HG03558 (cell line): ENCODE results near the gene TMEM50B.
"Not testable (repeated sequence)": the region's sequence is repeated elsewhere in the genome, so short reads cannot be mapped to it uniquely, and the experiment has no call there.

ENCODE experiments used
- ATAC-seq: cut with Tn5 transposase; IDR thresholded peaks from one replicate; pipeline ENCODE4 v1.9.1; 2021; ENCODE audit warnings: moderate number of reproducible peaks; ENCODE audit not compliant: unreplicated experiment; ENCODE audit errors: extremely low read depth

The TMEM50B gene

GRCh38 chr21:33479679-33480480 lies at the start of gene TMEM50B:
TMEM50B (minus strand) TSS chr21:33479974; CDS start chr21:33468885, 11,089 bp downstream.
- peak; percentile 64 for ATAC-seq

DNA sequence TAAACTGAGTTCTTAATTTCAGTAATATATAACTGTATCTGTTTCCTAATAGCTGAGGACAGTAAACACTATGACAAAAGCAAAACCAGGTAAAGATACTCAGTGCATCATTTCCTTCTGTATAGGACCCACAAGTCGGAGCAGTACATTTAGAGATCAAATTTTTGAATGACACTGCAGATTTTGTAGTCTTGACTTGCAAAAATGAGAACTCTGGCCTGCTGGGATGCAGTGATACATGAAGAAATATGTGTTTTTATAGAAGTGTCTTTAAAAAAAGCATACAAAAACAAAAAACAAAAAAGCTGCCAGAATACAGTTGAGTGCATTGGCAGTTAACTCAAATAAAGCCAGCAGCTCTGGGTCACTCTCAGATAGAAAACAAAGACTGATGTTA lies 43.2 kb upstream of the TMEM50B start:
- ATAC-seq, result no peak

- no peak for ATAC-seq
Measured at GRCh38 chr21:33522297-33522952, 42.7 kb upstream of the TMEM50B start.

GRCh38 chr21:33518899-33519298 lies 39.1 kb upstream of the TMEM50B start:
- ATAC-seq, result no peak

- ATAC-seq, result no peak
Measured at GRCh38 chr21:33514229-33514628, 34.5 kb upstream of the TMEM50B start.

DNA sequence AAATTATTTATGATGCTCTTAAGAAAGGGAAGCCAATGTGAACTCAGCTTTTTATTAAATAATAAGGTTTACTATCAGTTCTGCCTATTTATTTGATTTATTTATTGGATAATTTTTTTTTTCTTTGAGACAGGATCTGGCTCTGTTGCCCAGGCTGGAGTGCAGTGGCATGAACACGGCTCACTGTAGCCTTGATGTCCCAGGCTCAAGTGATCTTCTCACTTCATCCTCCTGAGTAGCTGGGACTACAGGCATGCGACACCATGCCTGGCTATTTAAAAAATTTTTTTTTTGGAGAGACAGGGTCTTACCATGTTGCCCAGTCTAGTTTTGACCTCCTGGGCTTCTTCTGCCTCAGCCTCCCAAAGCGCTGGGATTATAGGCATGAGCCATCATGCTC lies 32.7 kb upstream of the TMEM50B start:
- no peak for ATAC-seq

DNA sequence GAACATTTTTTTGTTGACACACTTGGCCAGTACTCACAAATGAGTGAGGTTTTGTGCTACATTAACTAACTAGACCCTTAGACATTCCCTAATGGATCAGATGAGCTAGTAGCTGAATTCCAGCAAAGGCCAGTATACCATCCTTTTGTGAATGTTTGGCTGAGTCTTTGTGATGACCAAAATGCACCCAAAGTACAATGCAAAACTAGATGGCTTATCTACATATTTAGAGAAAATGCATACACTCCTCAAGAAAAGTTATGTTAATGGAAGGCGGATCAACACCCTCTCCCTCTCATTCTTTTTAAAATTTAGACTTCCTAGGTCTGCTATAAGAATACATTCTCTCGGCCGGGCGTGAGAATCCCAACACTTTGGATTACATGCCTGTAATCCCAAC lies 31.9 kb upstream of the TMEM50B start:
- ATAC-seq, result no peak

DNA sequence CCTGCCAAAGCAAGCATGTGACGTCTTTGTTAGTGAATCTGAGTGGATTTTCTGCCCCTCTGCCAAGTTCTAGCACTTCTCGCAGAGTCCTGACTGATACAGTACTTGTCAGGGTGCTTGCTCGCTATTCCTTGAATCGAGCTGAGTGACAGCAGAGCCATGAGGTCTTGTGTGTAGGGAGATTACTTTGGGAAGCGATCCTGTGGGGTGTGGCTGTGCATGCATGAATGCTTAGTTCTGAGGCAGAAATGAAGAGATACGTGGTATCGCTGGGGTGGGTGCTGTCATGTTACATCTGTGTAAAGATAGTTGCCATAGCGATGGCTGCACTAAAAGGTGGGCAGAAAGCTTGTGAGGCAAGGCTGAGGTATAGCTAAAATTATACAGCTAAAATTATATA lies 31.1 kb upstream of the TMEM50B start:
- ATAC-seq, result no peak

DNA sequence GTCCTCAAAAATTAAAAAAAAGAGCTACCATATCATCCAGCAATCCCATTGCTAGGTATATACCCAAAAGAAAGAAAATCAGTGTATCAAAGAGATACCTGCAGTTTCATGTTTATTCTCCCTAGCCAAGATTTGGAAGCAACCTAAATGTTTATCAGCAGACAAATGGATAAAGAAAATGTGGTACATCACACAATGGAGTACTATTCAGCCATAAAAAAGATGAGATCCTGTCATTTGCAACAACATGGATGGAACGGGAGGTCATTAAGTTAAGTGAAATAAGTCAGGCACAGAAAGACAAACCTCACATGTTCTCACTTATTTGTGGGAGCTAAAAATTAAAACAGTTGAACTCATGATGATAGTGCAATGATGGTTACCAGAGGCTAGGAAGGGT lies 27.2 kb upstream of the TMEM50B start:
- ATAC-seq, result not testable (repeated sequence)

DNA sequence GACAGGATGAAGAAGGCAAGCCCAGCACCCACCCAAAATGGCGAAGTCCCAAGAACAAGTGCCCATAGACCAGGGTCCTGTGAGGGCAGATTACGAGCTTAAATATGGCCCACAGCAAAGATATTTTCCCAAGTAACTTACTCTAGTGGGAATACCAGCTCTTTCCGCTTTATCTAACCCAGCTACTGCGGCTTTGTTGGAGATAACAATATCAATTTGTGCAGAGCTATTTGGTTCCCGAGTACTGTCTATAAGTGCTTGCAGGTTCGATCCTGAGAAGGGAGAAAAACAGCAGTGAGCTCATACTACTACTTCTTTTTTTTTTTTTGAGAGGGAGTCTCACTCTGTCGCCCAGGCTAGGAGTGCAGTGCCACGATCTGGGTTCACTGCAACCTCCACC lies 26.1 kb upstream of the TMEM50B start:
- no peak for ATAC-seq

DNA sequence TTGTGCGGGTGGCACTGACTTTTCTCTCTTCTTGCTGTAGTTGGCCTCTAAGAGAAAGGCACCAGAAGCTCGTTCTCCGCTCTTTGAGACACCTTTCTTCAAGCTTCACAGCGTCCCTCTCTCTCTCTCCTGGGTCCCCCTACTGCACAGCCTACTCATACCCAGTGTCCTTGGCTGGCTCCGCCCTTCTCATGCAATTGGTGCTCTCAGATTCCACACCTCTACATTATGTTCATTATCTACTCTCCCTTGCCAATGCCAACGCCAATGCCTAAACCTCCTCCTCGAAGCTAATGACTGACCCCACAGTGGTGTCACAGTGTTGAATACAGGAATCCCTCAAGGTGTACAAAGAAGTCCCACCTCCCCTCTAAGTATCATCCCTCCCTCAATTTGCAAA lies 16.6 kb upstream of the TMEM50B start:
- ATAC-seq, result no peak

- no peak for ATAC-seq
Measured at GRCh38 chr21:33495743-33496142, 16.0 kb upstream of the TMEM50B start.

DNA sequence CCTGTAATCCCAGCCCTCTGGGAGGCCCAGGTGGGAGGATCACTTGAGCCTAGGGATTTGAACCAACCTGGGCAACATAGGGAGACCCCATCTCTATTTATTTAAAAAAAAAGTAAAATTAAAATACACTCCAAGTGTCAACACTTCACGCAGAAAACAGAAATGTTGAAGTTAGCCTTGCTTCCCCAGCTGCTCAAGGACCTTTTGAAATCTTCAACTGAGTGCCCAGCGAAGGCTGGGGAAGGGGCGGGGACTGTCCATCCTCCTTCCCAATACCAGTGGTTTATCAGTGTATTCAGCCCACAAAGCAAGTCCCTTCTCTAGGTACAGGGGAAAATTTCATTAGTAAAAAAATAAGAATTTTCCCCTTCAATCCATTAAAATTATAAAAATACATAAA lies 14.0 kb upstream of the TMEM50B start:
- ATAC-seq, result no peak

DNA sequence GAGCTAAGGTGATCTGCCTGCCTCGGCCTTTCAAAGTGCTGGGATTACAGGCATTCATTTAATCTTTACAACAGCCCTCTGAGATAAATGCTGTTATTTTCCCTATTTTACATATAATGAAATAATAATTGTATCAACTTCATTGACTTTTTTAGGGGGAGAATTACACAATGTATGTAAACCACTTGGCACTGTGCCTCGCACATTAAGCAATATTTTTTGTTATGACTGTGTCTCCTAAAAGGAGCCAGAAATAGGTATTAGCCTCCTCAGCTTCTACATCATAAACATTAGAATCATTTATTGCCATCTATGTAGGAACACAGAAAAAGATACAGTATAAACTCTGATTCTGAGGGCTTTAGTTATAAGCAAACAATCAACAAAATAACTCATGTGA lies 12.8 kb upstream of the TMEM50B start:
- ATAC-seq, result no peak

GRCh38 chr21:33491373-33492102 lies 11.8 kb upstream of the TMEM50B start, which contains the start of gene DNAJC28:
DNAJC28 (minus strand) TSS chr21:33491716; CDS start chr21:33489393, 2,323 bp downstream.
- peak; percentile 96 for ATAC-seq

- no peak for ATAC-seq
Measured at GRCh38 chr21:33490991-33491372, 11.2 kb upstream of the TMEM50B start.

GRCh38 chr21:33488936-33489335 lies 9.2 kb upstream of the TMEM50B start:
- no peak for ATAC-seq

- no peak for ATAC-seq
Measured at GRCh38 chr21:33487996-33488395, 8.2 kb upstream of the TMEM50B start.

GRCh38 chr21:33481314-33481943 lies 1.7 kb upstream of the TMEM50B start:
- no peak for ATAC-seq

DNA sequence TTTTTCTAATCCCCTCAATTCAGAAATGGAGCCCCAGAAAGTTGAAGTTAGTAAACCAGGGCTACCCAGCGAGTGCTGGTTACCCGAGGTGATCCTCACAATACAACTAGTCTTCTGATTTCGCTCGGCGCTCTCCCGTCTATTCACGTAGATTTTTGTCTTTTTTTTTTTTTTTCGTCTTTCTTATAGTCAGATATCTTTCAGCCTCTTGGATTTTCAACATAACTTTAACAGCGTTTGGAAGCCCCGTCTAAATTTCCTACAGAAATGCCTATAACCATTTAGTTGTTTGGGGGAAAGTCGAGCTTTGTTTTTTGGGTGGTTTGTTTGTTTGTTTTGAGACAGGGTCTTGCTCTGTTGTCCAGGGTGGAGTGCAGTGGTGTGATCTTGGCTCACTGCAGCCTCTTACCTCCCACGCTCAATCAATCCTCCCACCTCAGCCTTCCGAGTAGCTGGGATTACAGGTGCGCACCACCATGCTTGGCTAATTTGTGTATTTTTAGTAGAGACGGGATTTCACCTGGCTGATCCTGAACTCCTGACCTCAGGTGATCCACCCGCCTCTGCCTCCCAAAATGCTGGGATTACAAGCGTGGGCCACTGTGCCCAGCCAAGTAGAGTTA lies 818 bp upstream of the TMEM50B start:
- ATAC-seq, result no peak
